Measurements from ENCODE around the gene TXNDC17. TPM values are rescaled to one million over a fixed set of nuclear protein-coding genes. Genes with fewer than 3 reads are reported as not detected.

Gene TXNDC17
- total RNA-seq, 6 experiments from 2014 or later: 50.4 to 204 (median 72.1) TPM

DNA sequence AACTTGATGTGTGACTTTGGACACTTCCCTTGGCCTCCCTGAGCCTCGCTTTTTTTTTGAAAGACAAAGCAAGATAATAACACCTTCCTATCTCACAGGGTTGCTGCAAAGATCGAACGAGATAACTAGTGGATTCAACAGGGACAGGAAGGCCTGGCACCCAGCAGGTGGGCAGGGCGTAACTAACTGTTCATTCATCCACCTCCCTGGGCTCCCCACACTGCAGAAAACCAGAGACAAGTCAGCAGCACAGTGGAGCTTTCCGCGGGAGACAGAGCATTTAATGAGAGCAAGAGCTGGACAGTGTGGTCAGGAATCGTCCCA is 43.6 kb downstream of the TXNDC17 start:
- Histone ChIP-seq H3K36me3 (peaks cover 0 to 17% (median 2%) of the 10 kb centered on the region in 4 donors), H3K4me1 (peaks cover 0 to 73% (median 11%) of the 10 kb centered on the region in 4 donors), H3K9me3 (no peaks in the 10 kb centered on the region), H3K4me3 (no peak overlapping the region), H3K27me3 (no peaks in the 10 kb centered on the region), H3K27ac (peak overlapping the region in 1 of 3 donors; percentile 40)
- 51% methylated on average over 7 of the region's 7 CpGs for WGBS (ENCODE audit: insufficient coverage, low coverage, low lambda C conversion rate, missing lambda C conversion rate)
- intact Hi-C loops (cut with DNase I): no loop called here
- no peak for TF ChIP-seq CTCF (IDR thresholded peaks at IDR 0.05)
- no peak for TF ChIP-seq POLR2A (IDR thresholded peaks at IDR 0.05)
- DNase-seq: peak in 1 of 3 donors; percentile 49
- ATAC-seq: peak; percentile 5 to 41 (median 30)

DNA sequence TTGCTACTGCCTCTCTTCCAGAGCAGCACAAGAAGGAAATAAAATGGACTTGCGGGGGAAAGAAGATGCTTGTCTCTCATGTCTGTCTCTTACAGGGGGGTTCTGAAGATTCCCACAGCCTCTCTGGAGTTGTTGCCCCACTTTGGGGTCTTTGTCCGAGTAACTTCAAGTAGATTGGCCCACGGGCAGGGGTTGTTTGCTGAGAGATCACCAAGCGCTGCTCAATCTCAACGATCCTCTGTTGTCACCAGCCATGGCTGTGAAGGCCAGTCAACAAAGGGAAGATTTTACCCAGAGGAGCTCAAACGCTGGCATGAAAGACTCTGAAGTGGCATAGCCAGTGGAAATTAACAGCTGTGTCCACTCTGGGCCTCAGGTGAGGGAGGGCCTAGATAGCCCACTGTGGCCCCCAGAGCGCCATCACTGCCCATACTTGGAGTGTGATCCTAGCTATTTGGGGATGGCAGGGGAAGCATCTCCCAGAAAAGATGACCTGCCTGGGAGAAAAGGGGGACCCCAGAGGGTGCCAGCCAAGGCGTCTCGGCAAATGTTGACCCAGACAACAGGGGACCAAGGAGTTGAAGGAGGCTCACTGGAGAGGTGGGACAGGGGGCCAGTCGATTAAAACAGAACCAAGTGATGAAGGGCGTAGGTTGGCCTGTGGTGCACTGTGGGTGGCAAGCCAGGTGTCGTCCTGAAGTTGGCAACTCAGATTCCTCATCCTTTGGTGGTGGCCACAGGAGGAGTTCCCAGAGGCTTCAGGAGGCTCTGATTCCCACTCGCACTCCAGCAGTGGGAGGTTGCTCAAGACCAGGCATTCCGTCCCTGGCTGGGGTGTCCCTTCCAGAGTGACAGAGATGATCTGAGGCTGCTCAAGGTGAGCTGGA is 44.3 kb downstream of the TXNDC17 start:
- H3K36me3 ChIP-seq: peaks cover 0 to 22% (median 2%) of the 10 kb centered on the region in 4 donors
- intact Hi-C loops (cut with DNase I): no loop called here
- TF ChIP-seq POLR2A (IDR thresholded peaks at IDR 0.05) (no peak), CTCF (IDR thresholded peaks at IDR 0.05) (no peak)
- H3K27ac ChIP-seq: peak overlapping the region in 1 of 3 donors; percentile 40
- WGBS (ENCODE audit: insufficient coverage, low coverage, low lambda C conversion rate, missing lambda C conversion rate): 75% methylated on average over 12 of the region's 14 CpGs
- H3K4me1 ChIP-seq: peaks cover 0 to 77% (median 11%) of the 10 kb centered on the region in 4 donors
- peak; percentile 0 to 16 (median 8) for ATAC-seq
- H3K9me3 ChIP-seq: no peaks in the 10 kb centered on the region
- DNase-seq: peak in 1 of 3 donors; percentile 52
- H3K4me3 ChIP-seq: no peak overlapping the region
- H3K27me3 ChIP-seq: no peaks in the 10 kb centered on the region

DNA sequence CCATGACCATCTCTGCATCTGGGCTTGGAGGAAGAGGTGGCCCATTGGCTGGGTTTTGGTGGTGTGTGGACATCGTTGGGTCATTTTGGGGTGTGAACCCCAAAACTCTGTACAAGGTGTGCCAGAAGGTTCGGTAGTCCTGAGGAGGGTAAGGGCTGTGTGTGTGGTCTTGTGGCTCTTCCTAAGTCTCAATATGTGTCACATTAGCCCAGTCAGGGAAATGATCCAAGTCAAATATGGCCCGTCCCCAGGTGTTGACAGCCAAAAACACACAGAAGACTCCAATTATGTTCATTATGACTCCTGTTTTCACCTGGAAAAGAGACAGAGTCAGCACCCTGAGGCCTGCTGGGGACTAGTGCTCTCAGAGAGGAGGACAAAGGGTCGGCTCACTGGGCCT is 45.2 kb downstream of the TXNDC17 start:
- ATAC-seq (peak; percentile 3 to 31 (median 18)), DNase-seq (no peak)
- Histone ChIP-seq H3K36me3 (peaks cover 0 to 31% (median 7%) of the 10 kb centered on the region in 4 donors), H3K4me3 (no peak overlapping the region), H3K27me3 (no peaks in the 10 kb centered on the region), H3K4me1 (peaks cover 0 to 77% (median 11%) of the 10 kb centered on the region in 4 donors), H3K27ac (peak overlapping the region in 1 of 3 donors; percentile 40), H3K9me3 (no peaks in the 10 kb centered on the region)
- TF ChIP-seq CTCF (IDR thresholded peaks at IDR 0.05) (no peak), POLR2A (IDR thresholded peaks at IDR 0.05) (no peak)
- 50% methylated on average over 2 of the region's 4 CpGs for WGBS (ENCODE audit: insufficient coverage, low coverage, low lambda C conversion rate, missing lambda C conversion rate)
- intact Hi-C loops (cut with DNase I): no loop called here

- DNase-seq (peak in 1 of 3 donors; percentile 31), ATAC-seq (no peak)
- H3K27ac ChIP-seq: no peak overlapping the region
- intact Hi-C loops (cut with DNase I): no loop called here
- H3K27me3 ChIP-seq: no peaks in the 10 kb centered on the region
- WGBS (ENCODE audit: insufficient coverage, low coverage, low lambda C conversion rate, missing lambda C conversion rate): 96% methylated on average over 9 of the region's 9 CpGs
- no peak for TF ChIP-seq POLR2A (IDR thresholded peaks at IDR 0.05)
- TF ChIP-seq CTCF (IDR thresholded peaks at IDR 0.05): no peak
- no peaks in the 10 kb centered on the region for H3K9me3 ChIP-seq
- peaks cover 0 to 58% (median 20%) of the 10 kb centered on the region in 4 donors for H3K36me3 ChIP-seq
- H3K4me1 ChIP-seq: peaks cover 0 to 55% (median 7%) of the 10 kb centered on the region in 4 donors
- no peak overlapping the region for H3K4me3 ChIP-seq
These were observed 48.1 kb downstream of the TXNDC17 start for GRCh38 chr17:6688944-6689343.
